ENCODE measurements around the gene CA4. TPM values are rescaled to one million over a fixed set of nuclear protein-coding genes. Genes with fewer than 3 reads are reported as not detected.

CA4 gene
- total RNA-seq, 1 donor = under 0.01 TPM

DNA sequence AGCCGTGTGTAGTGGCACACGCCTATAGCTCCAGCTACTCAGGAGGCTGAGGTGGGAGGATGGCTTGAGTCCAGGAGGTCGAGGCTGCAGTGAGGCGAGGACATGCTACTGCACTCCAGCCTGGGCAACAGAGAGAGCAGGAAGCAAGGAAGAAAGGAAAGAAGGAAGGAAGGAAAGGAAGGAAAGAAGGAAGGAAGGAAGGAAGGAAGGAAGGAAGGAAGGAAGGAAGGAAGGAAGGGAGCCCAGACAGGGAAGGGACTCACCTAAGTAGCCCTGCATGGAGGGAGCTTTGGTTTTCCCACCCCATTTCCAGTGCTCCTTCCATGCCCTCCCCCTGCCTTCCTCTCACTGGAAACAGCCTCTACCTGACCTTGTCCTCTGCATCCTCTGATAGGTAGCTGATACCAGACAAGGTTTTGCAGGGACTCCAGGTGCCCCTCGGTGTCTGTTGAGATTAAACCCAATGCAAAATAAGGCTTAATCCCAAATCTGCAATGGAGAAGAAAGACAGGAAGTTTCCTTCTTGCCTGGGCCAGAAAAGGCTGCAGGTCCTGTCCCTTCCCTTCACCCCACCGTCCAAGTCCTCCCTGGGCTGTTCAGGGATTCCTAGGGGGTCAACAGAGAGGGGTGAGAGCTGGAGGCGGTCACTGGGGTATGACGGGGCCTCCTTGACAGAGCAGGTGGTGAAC is 21.5 kb upstream of the CA4 start:
- DNase-seq (ENCODE audit: low read depth in 2 of 3, low spot score in 2 of 3) = no peak

DNA sequence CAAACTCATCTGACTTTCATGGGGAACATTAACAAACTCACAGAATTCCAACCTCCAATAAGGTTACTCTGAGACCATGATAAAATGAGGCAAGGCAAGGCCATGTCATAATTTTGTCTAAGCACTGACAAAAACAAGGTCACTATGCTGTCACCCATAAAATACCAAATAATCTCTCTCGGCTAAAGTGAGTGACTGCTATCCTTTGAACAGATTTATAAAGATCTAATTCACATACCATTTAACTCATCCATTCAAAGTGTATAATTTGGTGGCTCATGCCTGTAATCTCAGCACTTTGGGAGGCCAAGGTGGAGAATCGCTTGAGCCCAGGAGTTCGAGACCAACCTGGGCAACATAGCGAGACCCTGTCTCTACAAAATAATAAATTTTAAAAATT is 20.6 kb upstream of the CA4 start:
- DNase-seq (ENCODE audit: low read depth in 2 of 3, low spot score in 2 of 3) = no peak

DNA sequence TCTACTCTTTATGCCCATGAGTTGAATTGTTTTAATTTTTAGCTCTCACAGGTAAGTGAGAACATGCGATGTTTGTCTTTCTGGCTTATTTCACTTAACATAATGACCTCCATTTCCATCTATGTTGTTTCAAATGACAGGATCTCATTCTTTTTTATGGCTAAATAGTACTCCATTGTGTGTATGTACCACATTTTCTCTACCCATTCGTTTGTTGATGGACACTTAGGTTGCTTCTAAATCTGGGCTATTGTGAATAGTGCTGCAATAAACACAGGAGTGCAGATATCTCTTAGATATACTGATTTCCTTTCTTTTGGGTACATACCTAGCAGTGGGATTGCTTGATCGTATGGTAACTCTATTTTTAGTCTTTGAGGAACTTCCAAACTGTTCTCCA is 19.3 kb upstream of the CA4 start:
- no peak for DNase-seq (ENCODE audit: low read depth in 2 of 3, low spot score in 2 of 3)

DNA sequence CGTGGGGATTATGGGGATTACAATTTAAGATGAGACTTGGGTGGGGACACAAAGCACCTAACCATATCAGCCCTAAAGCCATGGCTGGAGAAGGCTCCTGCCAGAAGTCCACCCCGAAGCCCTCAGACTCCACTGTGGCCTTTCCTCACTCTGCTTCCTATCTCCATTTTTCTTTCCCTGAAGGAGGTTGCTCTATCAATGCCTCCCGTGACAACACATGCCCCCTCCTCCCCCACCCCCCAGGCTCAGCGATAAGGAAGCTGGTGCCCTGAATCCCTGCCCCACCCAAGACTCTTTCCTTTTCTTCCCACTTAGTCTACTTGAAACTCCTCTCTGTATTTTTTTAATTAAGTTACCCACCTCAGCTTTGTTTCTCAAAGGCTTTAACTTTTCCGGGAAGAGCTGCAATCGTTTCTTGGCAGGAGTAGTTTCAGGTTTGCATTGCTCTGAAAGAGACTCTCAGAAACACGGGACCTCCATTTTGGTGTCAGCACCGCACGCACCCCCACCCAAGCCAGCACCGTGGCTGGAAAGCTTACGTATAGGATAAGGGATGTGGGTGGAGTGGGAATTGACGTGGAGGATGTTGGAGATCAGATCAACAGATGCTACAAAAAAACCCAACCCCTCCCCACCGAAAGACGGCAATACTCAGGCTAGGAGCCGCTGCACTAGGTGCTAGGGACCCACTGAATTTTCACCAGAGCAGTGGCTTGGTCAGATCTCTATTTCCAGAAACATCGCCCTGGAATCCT is 15.2 kb upstream of the CA4 start:
- peak in 1 of 3 donors; percentile 39 for DNase-seq (ENCODE audit: low read depth in 2 of 3, low spot score in 2 of 3)

DNA sequence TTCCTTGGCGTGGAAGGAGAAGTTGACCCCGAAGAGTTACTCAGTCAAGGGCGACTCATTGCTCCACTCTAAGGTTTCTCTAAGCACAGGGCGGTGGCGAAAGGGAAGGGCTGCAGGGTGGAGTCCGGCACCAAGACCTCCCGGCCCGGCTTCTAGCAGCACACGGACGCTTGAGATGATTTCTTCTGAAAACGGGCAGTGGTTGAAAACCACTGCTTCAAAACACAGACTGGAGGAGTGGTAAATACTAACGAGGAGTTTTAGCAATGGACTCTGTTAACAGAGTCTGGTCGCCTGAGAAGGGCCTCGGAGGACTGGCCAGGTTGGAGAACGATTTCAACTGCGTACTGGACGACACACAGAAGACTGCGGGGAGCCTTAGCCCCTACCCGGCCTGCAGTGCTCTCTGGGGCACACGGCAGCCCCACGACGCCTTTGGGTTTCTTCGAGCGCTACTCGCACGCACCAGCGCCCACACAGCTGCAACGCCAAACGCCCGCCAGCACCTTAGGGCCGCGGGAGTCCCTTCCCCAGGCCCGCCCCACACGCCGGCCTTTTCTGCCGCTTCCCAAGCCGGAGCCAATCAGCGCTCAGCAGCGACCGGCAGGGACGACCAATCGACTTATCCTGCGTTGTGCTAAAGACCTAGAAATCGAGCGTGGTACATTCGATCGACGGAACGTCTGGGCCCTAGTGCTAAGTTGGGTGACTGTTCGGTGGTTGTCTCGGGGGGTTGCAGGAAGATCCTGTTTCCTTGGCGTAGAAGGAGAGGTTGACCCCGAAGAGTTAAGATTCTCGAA is 14.4 kb upstream of the CA4 start:
- DNase-seq (ENCODE audit: low read depth in 2 of 3, low spot score in 2 of 3) = peak; percentile 36 to 90 (median 85)

DNA sequence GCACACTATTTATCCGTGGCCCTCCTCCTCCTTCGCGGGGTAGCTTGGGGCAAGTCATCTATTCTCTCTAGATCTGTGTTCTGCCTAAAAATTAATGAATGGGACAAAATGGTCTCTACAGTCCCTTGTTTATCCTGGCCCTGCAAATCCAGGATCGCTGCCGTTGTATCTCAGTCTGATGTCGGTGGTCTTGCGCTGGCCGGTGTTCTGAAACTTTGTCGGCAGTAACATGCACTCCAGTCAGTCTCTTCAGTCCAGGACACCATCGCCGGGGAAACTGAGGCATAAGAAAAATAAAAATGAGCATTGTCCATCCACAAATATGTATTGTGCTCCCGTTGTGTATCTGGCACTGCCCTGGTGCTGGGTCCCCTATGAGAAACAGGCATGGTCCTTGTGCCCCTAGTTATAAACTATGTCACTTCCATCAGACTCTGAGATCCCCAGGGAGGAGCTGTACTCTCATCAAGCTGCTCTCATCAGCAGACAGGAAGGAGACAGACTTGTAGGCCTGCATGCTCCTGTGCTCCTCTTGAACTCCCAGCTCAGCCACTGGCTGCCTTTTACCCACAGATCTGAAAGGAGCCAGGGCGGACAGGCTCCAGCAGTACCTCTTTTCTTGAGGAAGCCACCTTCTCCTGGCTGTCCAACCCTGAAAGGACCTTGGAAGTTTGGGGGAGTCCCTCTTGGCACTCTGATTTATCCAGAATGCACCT is 13.7 kb upstream of the CA4 start:
- no peak for DNase-seq (ENCODE audit: low read depth in 2 of 3, low spot score in 2 of 3)

DNA sequence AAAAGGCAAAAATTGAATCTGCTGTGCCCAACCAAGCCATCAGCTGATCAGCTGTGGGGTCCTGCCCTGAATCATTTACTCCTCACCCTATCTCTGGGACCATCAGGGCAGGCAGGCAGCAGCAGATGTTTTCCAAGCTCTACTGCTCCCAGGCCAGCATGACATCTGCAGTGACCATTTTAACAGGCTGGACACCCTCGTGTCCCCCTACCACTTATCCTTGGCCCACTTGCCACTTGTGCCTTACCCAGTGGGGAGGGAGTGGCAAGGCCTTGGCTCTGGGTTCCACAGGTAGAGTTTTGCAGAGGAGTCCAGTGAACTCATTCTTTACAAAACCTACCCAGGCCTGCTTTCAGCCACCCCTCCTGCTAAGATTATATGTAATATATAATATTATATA is 12.0 kb upstream of the CA4 start:
- no peak for DNase-seq (ENCODE audit: low read depth in 2 of 3, low spot score in 2 of 3)

DNA sequence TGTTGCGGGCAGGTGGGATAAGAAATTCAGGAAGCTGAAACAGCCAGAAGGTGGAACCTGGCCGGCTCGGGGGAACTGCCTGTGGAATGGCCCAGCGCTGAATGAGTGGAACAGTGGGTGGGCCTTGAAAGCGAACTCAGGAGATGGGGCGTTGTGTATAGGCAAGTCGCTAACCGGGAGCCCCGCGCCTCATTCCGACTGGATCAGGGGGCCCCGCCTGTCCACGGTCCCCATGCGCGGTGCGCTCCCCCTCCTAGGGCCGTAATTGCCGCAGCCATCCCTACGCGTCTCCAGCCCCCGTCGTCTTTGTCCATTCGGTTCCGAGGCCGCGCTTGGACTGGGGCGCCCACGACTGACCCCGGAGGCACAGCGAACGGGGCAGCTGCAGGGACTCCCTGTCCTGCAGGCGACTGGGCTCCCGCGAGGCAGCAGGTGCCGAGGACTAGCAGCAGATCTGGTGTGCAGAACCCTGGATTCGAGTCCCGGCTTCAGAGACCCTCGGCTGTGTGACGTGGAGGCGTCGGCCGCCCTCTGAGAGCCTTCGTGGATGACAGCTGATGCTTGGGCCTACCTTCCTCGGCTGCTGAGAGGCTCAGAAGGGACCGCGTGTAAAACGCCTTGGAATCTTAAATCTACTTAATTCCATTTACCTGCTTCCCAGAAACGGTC is 10.9 kb upstream of the CA4 start:
- no peak for DNase-seq (ENCODE audit: low read depth in 2 of 3, low spot score in 2 of 3)

DNA sequence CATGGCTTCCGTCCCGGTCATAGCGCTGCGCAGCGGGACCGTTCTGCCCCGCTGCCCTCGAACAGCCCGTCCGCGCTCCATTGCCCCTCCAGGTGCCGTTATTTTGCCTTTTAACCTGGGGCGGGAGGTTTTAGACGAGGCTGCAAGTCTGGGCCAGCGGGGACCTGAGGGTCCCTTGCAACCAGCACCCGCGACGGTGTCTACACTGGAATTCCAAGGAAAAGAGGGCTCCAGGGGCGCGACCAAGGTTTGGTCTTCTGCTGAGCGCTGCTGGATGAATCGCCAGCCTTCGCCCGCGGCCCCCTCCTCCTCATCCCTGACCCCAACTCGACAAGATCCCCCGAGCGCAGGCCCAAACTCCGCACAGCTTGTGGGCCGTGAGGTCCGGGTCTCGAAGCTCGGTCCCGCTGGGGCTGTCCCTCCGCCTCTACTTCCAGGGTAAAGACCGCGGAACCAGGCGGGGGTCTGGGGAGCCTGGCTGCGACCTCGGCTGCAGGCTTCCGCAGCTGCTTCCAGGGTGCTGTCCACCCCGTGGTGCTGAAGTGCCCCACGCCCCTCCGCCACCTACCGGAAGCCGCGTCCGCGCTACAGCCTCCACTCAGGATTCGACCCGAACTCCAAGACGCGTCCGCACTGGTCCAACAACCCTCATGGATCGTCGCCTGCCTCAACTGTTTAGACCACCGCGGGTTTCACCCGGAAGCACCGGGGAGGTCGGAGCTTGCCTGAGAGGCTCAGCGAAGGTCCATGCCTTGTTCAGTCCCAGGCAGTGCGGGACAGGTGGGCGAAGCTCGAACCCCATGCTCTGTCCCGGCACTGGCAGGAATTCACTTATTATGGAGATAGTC is 10.1 kb upstream of the CA4 start:
- peak; percentile 37 to 74 (median 73) for DNase-seq (ENCODE audit: low read depth in 2 of 3, low spot score in 2 of 3)

DNA sequence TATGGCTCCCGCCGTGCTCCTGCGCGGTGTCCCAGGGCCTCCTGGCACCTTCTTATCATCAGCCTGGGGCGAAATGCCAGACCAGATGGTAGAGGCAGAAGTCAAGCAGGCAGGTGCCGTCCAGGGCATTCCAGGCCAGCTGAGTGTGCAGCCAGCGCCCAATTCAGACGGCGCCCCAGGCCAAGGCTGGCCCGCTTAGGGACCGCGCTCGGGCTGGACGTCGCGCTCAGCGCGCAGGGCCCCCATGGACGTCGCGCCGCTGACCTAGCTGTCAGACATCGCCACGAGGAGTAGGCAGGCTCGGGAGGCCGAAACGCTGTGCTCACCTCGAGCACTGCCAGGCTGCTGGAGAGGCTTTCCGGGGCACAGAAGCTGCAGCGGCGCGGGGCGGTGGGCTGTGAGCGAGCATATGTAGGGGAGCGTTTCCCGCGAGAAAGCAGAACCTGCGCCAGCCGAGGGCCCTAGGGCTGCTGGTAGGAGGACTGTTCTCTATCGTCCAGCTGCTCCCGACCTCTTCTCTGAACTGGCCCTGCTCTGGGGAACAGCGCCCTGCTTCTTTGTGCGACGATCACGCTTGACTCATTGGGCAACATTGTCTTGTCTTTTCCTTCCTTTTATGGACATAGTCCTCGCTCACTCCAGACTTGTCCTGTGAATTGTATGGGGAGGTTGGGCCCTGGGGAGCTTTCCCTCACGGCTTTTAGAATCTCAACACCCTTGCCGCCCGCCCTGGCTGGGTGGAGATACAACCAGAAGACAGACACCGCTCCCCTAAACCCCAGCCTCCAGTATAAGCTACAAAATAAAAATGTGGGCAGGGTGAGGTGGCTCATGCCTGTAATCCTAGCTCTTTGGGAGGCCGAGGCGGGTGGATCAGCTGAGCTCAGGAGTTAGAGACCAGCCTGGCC is 8.4 kb upstream of the CA4 start:
- no peak for DNase-seq (ENCODE audit: low read depth in 2 of 3, low spot score in 2 of 3)

DNA sequence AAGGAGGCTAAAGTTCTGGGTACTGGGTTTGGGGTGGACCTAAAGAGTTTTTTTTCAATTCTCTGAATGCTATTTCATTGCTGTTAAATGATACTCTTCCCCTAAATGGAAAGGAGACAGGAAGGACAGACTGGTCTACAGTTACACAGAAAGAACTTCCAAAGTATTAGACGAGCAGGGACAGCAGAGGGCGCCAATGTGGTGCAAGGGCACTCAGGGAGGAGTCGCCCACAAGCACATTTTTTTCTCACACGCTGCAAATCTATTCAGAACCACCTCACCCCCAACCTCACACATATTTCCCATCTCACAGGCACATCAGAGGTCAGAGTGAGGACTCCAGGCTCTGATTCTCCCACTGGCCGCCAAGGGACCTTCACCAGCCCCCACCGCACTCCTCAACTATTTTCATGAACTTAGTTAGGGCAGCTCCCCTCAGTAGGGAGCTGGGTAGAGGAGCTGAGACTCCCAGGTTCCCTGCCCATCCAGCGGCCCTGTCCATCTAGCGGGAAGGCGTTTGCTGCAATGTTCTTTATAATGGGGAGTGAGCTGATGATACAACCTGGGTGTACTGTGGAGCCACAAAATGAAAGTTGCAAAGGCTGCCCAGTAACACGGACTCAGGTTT is 6.8 kb upstream of the CA4 start:
- peak; percentile 33 to 87 (median 81) for DNase-seq (ENCODE audit: low read depth in 2 of 3, low spot score in 2 of 3)

DNA sequence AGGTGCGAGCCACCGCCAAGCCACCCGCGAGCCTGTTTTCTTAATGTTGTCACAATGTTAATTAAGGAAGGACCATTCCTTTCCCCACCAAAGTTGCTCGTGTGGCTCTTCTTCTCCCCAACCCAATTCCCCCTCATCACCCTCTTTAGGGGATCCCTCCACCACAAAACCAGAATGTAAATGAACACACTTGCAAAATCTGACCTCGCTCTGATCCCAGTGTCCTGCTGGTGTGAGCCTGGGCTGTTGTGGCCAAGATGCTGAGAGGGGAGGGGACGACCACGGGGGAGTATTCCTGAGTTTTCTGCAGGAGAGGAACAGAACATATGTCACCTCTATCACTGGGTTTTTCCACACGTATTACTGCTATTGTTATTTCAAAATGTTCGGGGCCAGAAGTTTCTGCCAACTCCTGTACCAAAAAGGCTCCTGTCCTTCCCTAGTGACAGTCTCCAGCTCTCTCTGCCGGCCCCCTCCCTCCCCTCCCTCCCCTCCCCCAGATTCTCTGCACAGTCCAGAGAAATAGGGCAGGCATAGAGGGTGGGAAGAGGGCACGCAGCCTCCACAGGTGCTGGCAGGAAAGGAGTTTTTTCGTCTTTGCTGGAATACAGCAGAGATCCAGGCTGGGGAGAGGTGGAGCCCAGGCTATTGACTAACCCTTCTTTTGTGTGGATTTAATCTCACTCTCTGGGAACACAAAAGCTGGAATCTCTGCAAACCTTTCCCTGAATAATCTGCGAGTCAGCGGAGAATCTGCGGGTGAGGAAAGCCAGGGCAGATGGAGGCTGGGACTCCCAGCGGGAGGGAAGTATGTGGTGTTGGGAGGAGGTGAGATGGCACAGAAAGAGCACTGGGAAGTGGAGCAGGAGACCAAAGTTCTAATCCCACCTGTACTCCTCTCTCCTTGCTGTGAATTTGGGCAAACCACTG is 4.5 kb upstream of the CA4 start:
- DNase-seq (ENCODE audit: low read depth in 2 of 3, low spot score in 2 of 3) = no peak

DNA sequence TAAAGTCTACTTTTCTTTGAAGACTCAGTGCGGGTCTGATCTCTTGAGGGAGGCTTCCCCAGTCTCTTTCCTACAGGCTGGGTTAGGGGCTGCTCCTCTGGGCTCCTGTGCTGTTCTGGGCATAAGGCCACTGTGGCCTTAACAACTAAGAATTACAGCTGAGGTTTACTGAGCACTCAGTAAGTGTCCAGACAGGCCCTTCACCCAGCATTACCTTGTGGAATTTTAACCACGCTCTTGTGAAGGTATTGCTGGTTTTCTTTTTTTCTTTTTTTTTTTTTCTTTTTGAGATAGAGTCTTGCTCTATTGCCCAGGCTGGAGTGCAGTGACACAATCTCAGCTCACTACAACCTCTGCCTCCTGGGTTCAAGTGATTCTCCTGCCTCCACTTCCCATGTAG is 3.6 kb upstream of the CA4 start:
- no peak for DNase-seq (ENCODE audit: low read depth in 2 of 3, low spot score in 2 of 3)

DNA sequence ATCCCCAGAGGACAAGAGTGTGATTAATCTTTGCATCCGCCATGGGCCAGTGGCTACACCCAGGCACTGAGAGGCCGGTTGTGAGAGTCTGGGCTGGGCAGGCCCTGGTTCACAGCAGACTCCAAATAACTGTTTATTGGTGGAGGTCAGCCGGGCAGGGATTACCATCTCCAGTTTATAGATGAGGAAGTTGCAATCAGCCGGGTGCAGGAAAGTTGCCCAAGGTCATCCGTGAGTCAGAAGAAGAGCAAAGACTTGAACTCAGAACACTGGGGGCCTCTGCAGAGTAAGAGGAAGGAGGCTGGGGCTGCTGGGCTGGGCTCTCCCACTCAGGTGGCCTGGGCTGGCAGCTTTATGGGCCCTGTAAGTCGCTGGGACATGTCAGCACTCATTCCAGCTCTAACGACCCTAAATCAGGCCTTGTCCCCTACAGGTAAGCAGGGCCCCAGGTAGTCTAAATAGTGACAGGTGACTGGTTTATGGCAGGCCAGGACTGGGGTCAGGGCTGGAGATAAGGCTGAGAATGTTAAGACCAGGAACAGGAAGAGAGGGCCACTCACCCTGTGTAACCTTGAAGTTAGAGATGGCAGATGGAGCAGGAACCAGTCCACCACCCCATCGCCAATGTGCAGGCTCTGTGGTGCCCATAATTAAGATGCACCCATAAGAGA is 2.1 kb upstream of the CA4 start:
- no peak for DNase-seq (ENCODE audit: low read depth in 2 of 3, low spot score in 2 of 3)

DNA sequence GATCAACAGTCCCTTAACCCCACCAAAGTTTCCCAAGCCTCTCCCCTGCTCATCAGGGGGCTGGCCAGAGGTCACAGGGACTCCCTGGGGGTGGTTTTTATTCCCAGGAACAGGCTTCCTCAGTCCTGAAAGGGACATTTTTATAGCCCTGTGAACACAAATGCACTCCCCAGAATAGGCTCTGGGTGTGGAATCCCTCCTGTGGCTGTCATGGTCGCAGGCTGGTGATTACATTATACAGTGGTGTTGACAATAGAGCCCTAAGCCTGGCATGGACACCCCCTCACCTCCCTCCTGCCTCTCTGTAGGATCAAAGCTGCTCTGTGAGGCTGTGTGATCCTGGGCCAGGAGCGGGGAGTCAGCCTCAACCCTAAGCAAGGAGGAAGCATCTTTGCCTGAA is 1.4 kb upstream of the CA4 start:
- no peak for DNase-seq (ENCODE audit: low read depth in 2 of 3, low spot score in 2 of 3)

DNA sequence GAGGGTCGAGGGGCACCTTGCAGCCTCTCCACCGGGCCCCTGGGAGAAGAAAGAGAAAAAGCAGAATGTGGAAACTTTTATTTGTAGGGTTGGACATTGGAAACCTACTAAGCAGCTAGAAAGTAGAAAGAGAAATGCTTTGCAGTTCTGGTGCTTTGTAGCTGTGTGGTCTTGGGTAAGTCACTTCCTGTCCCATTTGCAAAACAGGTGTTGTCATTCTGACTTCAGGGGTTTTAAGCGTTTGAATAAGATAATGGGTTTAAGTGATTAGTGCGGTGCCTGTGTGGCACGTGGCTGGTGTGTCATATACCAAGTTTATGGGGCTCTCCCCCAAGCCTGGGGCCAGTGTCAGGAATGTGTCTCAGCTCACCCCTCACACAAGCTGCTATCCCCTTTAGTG is 1.6 kb downstream of the CA4 start:
- DNase-seq (ENCODE audit: low read depth in 2 of 3, low spot score in 2 of 3) = no peak
